K562 (cell line): ENCODE data around the gene PDCL3. TPM values are rescaled to one million over a fixed set of nuclear protein-coding genes. Genes with fewer than 3 reads are reported as not detected.

Experiments
- ATAC-seq: fragments of 200-7000 bp; cut with Tn5 transposase; 3 replicates; pipeline ENCODE4 v1.9.1; 2020; ENCODE audit warnings: moderate library complexity
- BruUV-seq: library from RNA; stranded (reverse); fragments of 400-500 nt; replicated peaks from 2 replicates; lab custom pipeline; 2021; lab: Mats Ljungman, UMichigan
- CTCF ChIA-PET: fragments of 300-600 bp; formaldehyde crosslinking; extraction: SDS; loops from one replicate; lab custom pipeline; 2021; ENCODE audit warnings: low intra/inter-chr PET ratio; lab: Yijun Ruan, JAX
- POLR2A ChIA-PET: fragments of 300-600, 350-650 bp; sonication (Branson Sonifier 250); formaldehyde crosslinking; extraction: SDS; loops from one replicate; lab custom pipeline; 2021; ENCODE audit warnings: antibody characterized with exemption, inconsistent platforms; lab: Yijun Ruan, JAX
- DNase-seq, 4 experiments: peaks; one replicate each; pipeline versions ENCODE4 v3.0.0 to v3.0.0-alpha.2; 2011 to 2018; ENCODE audit warnings: low spot score in 3 of 4, mixed read lengths in 3 of 4; ENCODE audit errors: extremely low read depth in 1 of 4
- FAIRE-seq: peaks from 2 replicates; lab custom pipeline; 2011; peaks lifted over from hg19 to GRCh38; lab: Jason Lieb, UNC
- H2AFZ ChIP-seq: 2 replicates; pipeline ENCODE4 v1.6.0; 2011; ENCODE audit warnings: low read depth, low read length, control low read depth, inconsistent platforms
- H3K27ac ChIP-seq: fragments of 200-600 bp; 3 replicates; pipeline ENCODE4 v1.8.0; 2011; ENCODE audit warnings: low read depth, mild to moderate bottlenecking, control low read depth, inconsistent platforms, low read length, moderate library complexity, mixed read lengths; ENCODE audit errors: extremely low read depth
- H3K27me3 ChIP-seq, 2 experiments: fragments of 300-600 bp in 1 of 2; 2 replicates in 1 of 2; 3 replicates in 1 of 2; pipeline versions ENCODE4 v1.6.0 to v1.8.0; 2011; ENCODE audit warnings: inconsistent platforms in 2 of 2, low read length in 2 of 2, mild to moderate bottlenecking in 1 of 2, mixed read lengths in 1 of 2, moderate library complexity in 1 of 2; ENCODE audit not compliant: control insufficient read depth in 2 of 2, insufficient read depth in 2 of 2
- H3K36me3 ChIP-seq: fragments of 300-600 bp; 3 replicates; pipeline ENCODE4 v1.8.0; 2011; ENCODE audit warnings: mild to moderate bottlenecking, low read length, inconsistent platforms; ENCODE audit not compliant: control insufficient read depth, insufficient read depth
- H3K4me1 ChIP-seq, 2 experiments: fragments of 200-600 bp in 1 of 2; replicated peaks in 1 of 2; 2 replicates in 1 of 2; 3 replicates in 1 of 2; pipeline versions ENCODE4 v1.5.1 to v1.8.0; 2011; ENCODE audit warnings: inconsistent platforms in 2 of 2, low read length in 2 of 2, mild to moderate bottlenecking in 1 of 2, mixed read lengths in 1 of 2, moderate library complexity in 1 of 2; ENCODE audit not compliant: control insufficient read depth in 2 of 2, insufficient read depth in 2 of 2
- H3K4me2 ChIP-seq: 2 replicates; pipeline ENCODE4 v1.6.1; 2011; ENCODE audit warnings: low read length, control low read depth, inconsistent platforms, mixed read lengths; ENCODE audit not compliant: insufficient read depth
- H3K4me3 ChIP-seq: fragments of 200-600 bp; sonication (generic), shearing (Covaris generic); 2 replicates; pipeline ENCODE4 v1.5.1; 2016; ENCODE audit warnings: control low read depth, inconsistent platforms
- H3K79me2 ChIP-seq: fragments of 200-600 bp; 3 replicates; pipeline ENCODE4 v1.8.0; 2011; ENCODE audit warnings: low read length, inconsistent platforms; ENCODE audit not compliant: control insufficient read depth, insufficient read depth
- H3K9ac ChIP-seq, 2 experiments: 2 replicates each; pipeline versions ENCODE4 v1.6.0 to v1.6.1; 2011; ENCODE audit warnings: low read depth in 2 of 2, low read length in 2 of 2, control low read depth in 1 of 2, inconsistent platforms in 1 of 2, mild to moderate bottlenecking in 1 of 2, mixed read lengths in 1 of 2; ENCODE audit not compliant: insufficient read depth in 1 of 2
- H3K9me1 ChIP-seq: one replicate; pipeline ENCODE4 v1.6.0; 2011; ENCODE audit warnings: inconsistent platforms, mild to moderate bottlenecking, low read length, moderate library complexity; ENCODE audit not compliant: control insufficient read depth, insufficient read depth
- H3K9me3 ChIP-seq: replicated peaks from 2 replicates; pipeline ENCODE4 v1.5.1; 2011; ENCODE audit warnings: low read depth, low read length, inconsistent platforms; ENCODE audit not compliant: control insufficient read depth, insufficient read depth
- H4K20me1 ChIP-seq: replicated peaks from 2 replicates; pipeline ENCODE4 v1.6.1; 2011; ENCODE audit warnings: low read length, inconsistent platforms, mixed read lengths; ENCODE audit not compliant: control insufficient read depth, insufficient read depth
- PRDM10 ChIP-seq: fragments of 450-650 bp; IDR thresholded peaks from 2 replicates; pipeline ENCODE4 v1.6.1; 2018; ENCODE audit not compliant: partially characterized antibody
- ZBED1 ChIP-seq: IDR thresholded peaks from 2 replicates; pipeline ENCODE4 v1.6.1; 2014
- WGBS: fragments of 100-300 bp; shearing (Covaris generic); methylation state at CpG from one replicate; pipeline ENCODE4 v1.1.6; 2016; ENCODE audit warnings: low coverage, mixed read lengths; ENCODE audit not compliant: insufficient coverage; ENCODE audit errors: missing lambda C conversion rate; 5-methylcytosine and 5-hydroxymethylcytosine counted together
- in situ Hi-C: fragments of 300-500 bp; cut with MboI; formaldehyde crosslinking; loops from 4 replicates; pipeline ENCODE4 v1.15.0; 2018; ENCODE audit warnings: inconsistent platforms, mixed read lengths
- intact Hi-C: fragments of 100-400 bp; cut with micrococcal nuclease; formaldehyde crosslinking; loops from 2 replicates; pipeline ENCODE4 v1.14.2; 2022
- polyA plus RNA-seq, 8 experiments: library from polyadenylated mRNA; depleted of rRNA in 4 of 8; stranded (reverse) in 5 of 8; unstranded in 3 of 8; fragments of >200 nt; fragmentation: Nextera tagmentation in 2 of 8; fragmentation: Illumina TruSeq in 1 of 8; extraction: Ambion mirVana in 2 of 8; extraction: Trizol in 1 of 8; gene quantifications; 2 replicates each; pipeline versions ENCODE4 v1.2.1 to v1.2.3, GENCODE V29; 2011 to 2014; ENCODE audit warnings: inconsistent platforms in 1 of 8, missing spikeins in 1 of 8
- total RNA-seq, 7 experiments: library from RNA; depleted of rRNA in 6 of 7; stranded (reverse); fragments of >200 nt in 6 of 7; fragmentation: Illumina TruSeq in 2 of 7; extraction: Trizol in 2 of 7; gene quantifications; 2 replicates each; pipeline versions ENCODE4 v1.2.1 to v1.2.3, GENCODE V29; 2011 to 2021; ENCODE audit warnings: low replicate concordance in 1 of 7

Gene PDCL3
- total and polyA plus RNA-seq, 9 of the 15 experiments (the other 6 are each of a cell fraction or from before 2014, with no cell fraction given), result 16.6 to 76.7 (median 26.9) TPM

GRCh38 chr2:100603948-100604633, 41.3 kb downstream of the PDCL3 start:
- Histone ChIP-seq H4K20me1 (0 out of 2 replicates have a peak, but pooled peaks cover 6% of the 10 kb centered on the region), H3K4me2 (no peak overlapping the region), H3K4me3 (no peak overlapping the region), H3K4me1 (no peaks in the 10 kb centered on the region), H3K9me3 (no peaks in the 10 kb centered on the region)
- in situ Hi-C loops, result no loop called here
- CTCF ChIA-PET, result interaction anchor here (0.6 kb wide), 1 partner anchor 30 kb away, joined by 3 read pairs; no protein-coding TSS in a partner anchor
- WGBS, result 3% methylated on average over 10 of the region's 10 CpGs
- peak; percentile 37 for TF ChIP-seq PRDM10
- TF ChIP-seq ZBED1, result no peak
- TF ChIP-seq, all 486 proteins: peak for 1
- H3K9ac ChIP-seq, result no peak overlapping the region
- peaks cover 14 to 46% of the 10 kb centered on the region in 2 experiments for H3K27me3 ChIP-seq
- ATAC-seq (no peak), FAIRE-seq (no peak), DNase-seq (no peak)
- H2AFZ ChIP-seq, result no peak overlapping the region
- intact Hi-C loops, result loop anchor here (10.0 kb wide), 2 partner anchors 109 to 179 kb away; no protein-coding TSS in a partner anchor
- no peaks in the 10 kb centered on the region for H3K9me1 ChIP-seq
- H3K79me2 ChIP-seq, result no peaks in the 10 kb centered on the region
- POLR2A ChIA-PET, result no interaction called here
- H3K36me3 ChIP-seq, result no peaks in the 10 kb centered on the region
- H3K27ac ChIP-seq, result no peak overlapping the region
- no TSS peak for BruUV-seq
